Progenitor cell of endocrine pancreas (in vitro differentiated cells): Measurements from ENCODE around the gene LZIC. TPM values are rescaled to one million over a fixed set of nuclear protein-coding genes. Genes with fewer than 3 reads are reported as not detected.
A peak's percentile ranks its signal among the peaks of the same experiment; 100 is the strongest.

ENCODE experiments used
- DNase-seq: peaks from one replicate; pipeline ENCODE4 v3.0.0; 2021; ENCODE audit warnings: low spot score; ENCODE audit not compliant: unreplicated experiment
- H3K27ac Mint-ChIP-seq: 2 replicates; pipeline ENCODE4 v1.8.0; 2021; ENCODE audit warnings: mild to moderate bottlenecking, moderate library complexity, mixed read lengths
- H3K27me3 Mint-ChIP-seq: 2 replicates; pipeline ENCODE4 v1.8.0; 2021; ENCODE audit warnings: mixed read lengths
- H3K36me3 Mint-ChIP-seq: 2 replicates; pipeline ENCODE4 v1.8.0; 2022; ENCODE audit warnings: mixed read lengths; ENCODE audit not compliant: insufficient read depth
- H3K4me1 Mint-ChIP-seq: 2 replicates; pipeline ENCODE4 v1.8.0; 2021; ENCODE audit warnings: low read depth, mixed read lengths
- H3K4me3 Mint-ChIP-seq: 2 replicates; pipeline ENCODE4 v1.8.0; 2021; ENCODE audit warnings: low read depth, mild to moderate bottlenecking, moderate library complexity, mixed read lengths
- H3K9me3 Mint-ChIP-seq: 2 replicates; pipeline ENCODE4 v1.8.0; 2021; ENCODE audit warnings: low read depth, mixed read lengths
- CTCF ChIP-seq: fragments of 200-600 bp; sonication (generic); IDR thresholded peaks from one replicate; pipeline ENCODE4 v1.5.0; 2021; ENCODE audit warnings: antibody characterized with exemption, mild to moderate bottlenecking; ENCODE audit not compliant: unreplicated experiment
- long read RNA-seq: library from polyadenylated mRNA; unstranded; transcript quantifications from one replicate; pipeline ENCODE4 v2.0.0, GENCODE V29; 2020
- total RNA-seq: library from RNA; stranded (reverse); gene quantifications from 2 replicates; pipeline ENCODE4 v1.2.1, GENCODE V29; 2021

The LZIC gene
- total RNA-seq, result 32.9 and 37.0 TPM in 2 replicates
- long read RNA-seq, transcript LZIC-202 (8 exons, 2,281 nt), result major isoform, 14 of 51 reads
- long read RNA-seq, transcript LZIC-201 (8 exons, 945 nt), result minor isoform, 8 of 51 reads
- long read RNA-seq, transcript LZIC-203 (7 exons, 1,405 nt), result minor isoform, 13 of 51 reads
- long read RNA-seq, partial matches to known transcripts, result 1 of 51 reads
- long read RNA-seq, other reads (novel, unspliced or antisense), result 15 of 51 reads

DNA sequence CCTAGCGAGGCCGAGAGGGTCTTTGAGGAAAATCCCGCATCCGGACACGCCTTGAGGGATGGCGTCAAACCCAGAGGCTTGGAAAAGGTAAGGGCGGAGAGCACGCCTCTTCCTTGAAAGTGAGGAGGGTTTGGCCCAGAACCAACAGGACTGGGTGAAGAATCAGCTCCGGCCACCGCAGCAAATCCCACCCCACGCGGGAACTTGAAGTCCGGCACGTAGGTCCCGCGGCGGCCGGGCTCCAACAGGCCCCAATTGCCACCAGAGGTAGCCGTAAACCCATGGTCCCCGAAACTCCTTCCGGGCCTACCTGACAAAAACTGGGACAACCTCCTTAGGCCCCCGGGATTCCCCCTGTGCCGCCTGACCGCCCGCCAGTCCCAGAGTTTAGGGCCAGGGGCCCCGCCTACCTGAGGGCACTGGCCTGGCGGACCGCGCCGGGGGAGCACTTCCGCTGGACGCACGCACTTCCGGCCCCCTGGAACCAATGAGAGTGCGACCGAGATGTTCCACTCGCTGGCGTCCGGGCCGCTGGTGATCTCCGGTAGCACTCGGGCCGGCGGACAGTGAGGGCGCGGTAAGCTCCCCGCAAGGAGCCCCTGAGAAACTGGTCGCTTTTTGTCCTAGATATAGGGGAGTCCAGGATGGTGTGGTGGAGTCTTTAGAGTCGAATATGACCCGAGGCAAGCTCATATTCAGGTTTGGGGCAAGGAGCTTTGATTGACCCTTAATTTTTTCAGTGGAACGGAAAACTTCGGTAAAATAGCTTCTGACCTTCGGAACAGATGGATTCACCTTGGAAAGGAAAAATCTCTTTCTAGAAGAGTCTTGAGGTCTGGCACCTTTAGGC, at the start of gene LZIC, which contains the start of gene NMNAT1:
TSS of gene LZIC (minus strand) at position 453 of the 850 bp plus-strand sequence. CDS start 6,772 bp downstream, outside the sequence.
TSS of gene NMNAT1 (plus strand) at position 537 of the 850 bp plus-strand sequence. CDS start 28,599 bp downstream, outside the sequence.
- Mint-ChIP-seq H3K9me3 (no peaks in the 10 kb centered on the region), H3K27me3 (no peaks in the 10 kb centered on the region), H3K4me1 (peaks cover 10% of the 10 kb centered on the region), H3K4me3 (peak within 1 kb of the TSS; percentile 98), H3K27ac (peak within 1 kb of the TSS; percentile 99), H3K36me3 (peaks cover 9% of the 10 kb centered on the region)
- no peak for TF ChIP-seq CTCF
- peak; percentile 82 for DNase-seq

DNA sequence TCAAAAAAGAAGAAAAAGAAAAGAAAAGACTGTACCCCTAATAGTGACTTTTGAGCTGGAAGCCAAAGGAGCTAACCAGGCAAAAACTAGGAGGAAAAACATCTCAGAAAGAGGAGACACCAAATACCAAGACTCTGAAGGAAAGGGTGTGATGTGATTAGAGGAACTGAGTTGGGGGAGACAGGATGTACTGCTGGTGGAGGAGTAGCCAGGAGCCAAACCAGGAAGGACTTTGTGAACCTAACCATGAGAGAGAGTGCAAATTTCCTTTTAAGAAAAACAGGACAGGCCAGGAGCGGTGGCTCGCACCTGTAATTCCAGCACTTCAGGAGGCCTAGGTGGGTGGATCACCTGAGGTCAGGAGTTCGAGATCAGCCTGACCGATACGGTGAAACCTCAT, 49.7 kb upstream of the LZIC start:
- H3K27me3 Mint-ChIP-seq, result peaks cover 24% of the 10 kb centered on the region
- no peak for TF ChIP-seq CTCF
- H3K9me3 Mint-ChIP-seq, result no peaks in the 10 kb centered on the region
- H3K27ac Mint-ChIP-seq, result no peak overlapping the region
- no peaks in the 10 kb centered on the region for H3K36me3 Mint-ChIP-seq
- DNase-seq, result no peak
- peaks cover 2% of the 10 kb centered on the region for H3K4me1 Mint-ChIP-seq
- H3K4me3 Mint-ChIP-seq, result no peak overlapping the region

DNA sequence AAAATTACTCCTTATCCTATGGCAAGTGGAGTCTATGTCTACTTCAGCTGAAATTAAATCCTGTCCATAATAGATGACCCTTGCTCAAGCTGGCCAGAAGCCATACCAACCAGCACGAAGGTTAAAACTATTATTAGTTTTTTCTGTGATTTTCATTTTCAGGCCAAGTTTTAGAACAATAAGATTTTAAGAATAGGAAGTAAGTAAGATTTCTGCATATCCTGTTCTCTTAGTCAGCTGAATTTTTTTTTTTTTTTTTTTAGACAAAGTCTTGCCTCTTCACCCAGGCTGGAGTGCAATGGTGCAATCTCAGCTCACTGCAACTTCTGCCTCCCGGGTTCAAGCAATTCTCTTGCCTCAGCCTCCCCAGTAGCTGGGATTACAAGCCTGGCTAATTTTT, 47.8 kb upstream of the LZIC start:
- Mint-ChIP-seq H3K36me3 (no peaks in the 10 kb centered on the region), H3K9me3 (no peaks in the 10 kb centered on the region), H3K27ac (no peak overlapping the region), H3K4me3 (no peak overlapping the region), H3K27me3 (peaks cover 17% of the 10 kb centered on the region), H3K4me1 (no peaks in the 10 kb centered on the region)
- no peak for TF ChIP-seq CTCF
- DNase-seq, result no peak

- H3K4me1 Mint-ChIP-seq, result peaks cover 4% of the 10 kb centered on the region
- no peak for DNase-seq
- H3K9me3 Mint-ChIP-seq, result no peaks in the 10 kb centered on the region
- H3K27me3 Mint-ChIP-seq, result peaks cover 14% of the 10 kb centered on the region
- no peaks in the 10 kb centered on the region for H3K36me3 Mint-ChIP-seq
- no peak for TF ChIP-seq CTCF
- H3K27ac Mint-ChIP-seq, result no peak overlapping the region
- H3K4me3 Mint-ChIP-seq, result no peak overlapping the region
Measured at GRCh38 chr1:9989773-9990172, 46.6 kb upstream of the LZIC start.

GRCh38 chr1:9985001-9985400, 41.8 kb upstream of the LZIC start:
- Mint-ChIP-seq H3K36me3 (peaks cover 11% of the 10 kb centered on the region), H3K9me3 (no peaks in the 10 kb centered on the region), H3K27me3 (no peaks in the 10 kb centered on the region), H3K27ac (peak overlapping the region; percentile 1), H3K4me1 (peaks cover 13% of the 10 kb centered on the region), H3K4me3 (no peak overlapping the region)
- DNase-seq, result no peak
- TF ChIP-seq CTCF, result no peak
